ENCODE data around the gene LCNL1. TPM values are rescaled to one million over a fixed set of nuclear protein-coding genes. Genes with fewer than 3 reads are reported as not detected.

LCNL1 gene
- total RNA-seq, 4 donors from 2014 or later: 0.28 to 0.47 (median 0.36) TPM; not detected in 1

GRCh38 chr9:136939996-136940525, 42.7 kb upstream of the LCNL1 start:
- ATAC-seq (ENCODE audit: low FRiP score) (no peak), DNase-seq (ENCODE audit: low spot score) (no peak)
- TF ChIP-seq, protein P1, sequence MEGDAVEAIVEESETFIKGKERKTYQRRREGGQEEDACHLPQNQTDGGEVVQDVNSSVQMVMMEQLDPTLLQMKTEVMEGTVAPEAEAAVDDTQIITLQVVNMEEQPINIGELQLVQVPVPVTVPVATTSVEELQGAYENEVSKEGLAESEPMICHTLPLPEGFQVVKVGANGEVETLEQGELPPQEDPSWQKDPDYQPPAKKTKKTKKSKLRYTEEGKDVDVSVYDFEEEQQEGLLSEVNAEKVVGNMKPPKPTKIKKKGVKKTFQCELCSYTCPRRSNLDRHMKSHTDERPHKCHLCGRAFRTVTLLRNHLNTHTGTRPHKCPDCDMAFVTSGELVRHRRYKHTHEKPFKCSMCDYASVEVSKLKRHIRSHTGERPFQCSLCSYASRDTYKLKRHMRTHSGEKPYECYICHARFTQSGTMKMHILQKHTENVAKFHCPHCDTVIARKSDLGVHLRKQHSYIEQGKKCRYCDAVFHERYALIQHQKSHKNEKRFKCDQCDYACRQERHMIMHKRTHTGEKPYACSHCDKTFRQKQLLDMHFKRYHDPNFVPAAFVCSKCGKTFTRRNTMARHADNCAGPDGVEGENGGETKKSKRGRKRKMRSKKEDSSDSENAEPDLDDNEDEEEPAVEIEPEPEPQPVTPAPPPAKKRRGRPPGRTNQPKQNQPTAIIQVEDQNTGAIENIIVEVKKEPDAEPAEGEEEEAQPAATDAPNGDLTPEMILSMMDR (IDR thresholded peaks at IDR 0.05): no peak

- TF ChIP-seq, protein P1 (IDR thresholded peaks at IDR 0.05): no peak
- DNase-seq (ENCODE audit: low spot score) (no peak), ATAC-seq (ENCODE audit: low FRiP score) (no peak)
Observed at GRCh38 chr9:136940526-136941230, 42.1 kb upstream of the LCNL1 start.

GRCh38 chr9:136941231-136942111, 41.3 kb upstream of the LCNL1 start:
- no peak for DNase-seq (ENCODE audit: low spot score)
- TF ChIP-seq, protein P1 (IDR thresholded peaks at IDR 0.05): no peak
- no peak for ATAC-seq (ENCODE audit: low FRiP score)

- no peak for DNase-seq (ENCODE audit: low spot score)
- TF ChIP-seq, protein P1 (IDR thresholded peaks at IDR 0.05): no peak
- ATAC-seq (ENCODE audit: low FRiP score): no peak
Observed at GRCh38 chr9:136942112-136942880, 40.5 kb upstream of the LCNL1 start.

GRCh38 chr9:136942881-136943230, 39.9 kb upstream of the LCNL1 start:
- DNase-seq (ENCODE audit: low spot score): no peak
- ATAC-seq (ENCODE audit: low FRiP score): no peak
- TF ChIP-seq, protein P1 (IDR thresholded peaks at IDR 0.05): no peak

GRCh38 chr9:136943291-136944211, 39.2 kb upstream of the LCNL1 start:
- TF ChIP-seq, protein P1 (IDR thresholded peaks at IDR 0.05): no peak
- peak; percentile 0 for ATAC-seq (ENCODE audit: low FRiP score)
- DNase-seq (ENCODE audit: low spot score): no peak
